GM19452 (cell line): ENCODE measurements around the gene ATP1A4.
"Not testable (repeated sequence)": the region's sequence is repeated elsewhere in the genome, so short reads cannot be mapped to it uniquely, and the experiment has no call there.

Experiments used
- ATAC-seq: cut with Tn5 transposase; IDR thresholded peaks from one replicate; pipeline ENCODE4 v1.9.1; 2021; ENCODE audit not compliant: unreplicated experiment

ATP1A4 gene

DNA sequence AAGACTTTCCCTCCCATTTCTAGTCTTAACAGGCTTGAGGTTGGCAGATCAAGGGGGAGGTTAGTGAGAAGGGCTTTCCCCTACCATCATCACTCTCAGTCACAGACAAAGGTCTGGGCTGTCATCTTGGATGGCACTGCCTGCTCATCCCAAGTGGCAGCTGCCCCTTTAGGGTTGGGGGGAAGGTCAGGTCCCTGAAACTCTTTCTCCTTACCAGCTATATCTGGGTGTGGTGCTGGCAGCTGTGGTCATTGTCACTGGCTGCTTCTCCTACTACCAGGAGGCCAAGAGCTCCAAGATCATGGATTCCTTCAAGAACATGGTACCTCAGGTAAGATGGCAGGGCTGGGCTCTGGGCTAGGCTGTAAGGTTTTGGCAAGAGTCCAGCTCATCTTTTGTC lies 27.7 kb upstream of the ATP1A4 start:
- ATAC-seq = no peak

DNA sequence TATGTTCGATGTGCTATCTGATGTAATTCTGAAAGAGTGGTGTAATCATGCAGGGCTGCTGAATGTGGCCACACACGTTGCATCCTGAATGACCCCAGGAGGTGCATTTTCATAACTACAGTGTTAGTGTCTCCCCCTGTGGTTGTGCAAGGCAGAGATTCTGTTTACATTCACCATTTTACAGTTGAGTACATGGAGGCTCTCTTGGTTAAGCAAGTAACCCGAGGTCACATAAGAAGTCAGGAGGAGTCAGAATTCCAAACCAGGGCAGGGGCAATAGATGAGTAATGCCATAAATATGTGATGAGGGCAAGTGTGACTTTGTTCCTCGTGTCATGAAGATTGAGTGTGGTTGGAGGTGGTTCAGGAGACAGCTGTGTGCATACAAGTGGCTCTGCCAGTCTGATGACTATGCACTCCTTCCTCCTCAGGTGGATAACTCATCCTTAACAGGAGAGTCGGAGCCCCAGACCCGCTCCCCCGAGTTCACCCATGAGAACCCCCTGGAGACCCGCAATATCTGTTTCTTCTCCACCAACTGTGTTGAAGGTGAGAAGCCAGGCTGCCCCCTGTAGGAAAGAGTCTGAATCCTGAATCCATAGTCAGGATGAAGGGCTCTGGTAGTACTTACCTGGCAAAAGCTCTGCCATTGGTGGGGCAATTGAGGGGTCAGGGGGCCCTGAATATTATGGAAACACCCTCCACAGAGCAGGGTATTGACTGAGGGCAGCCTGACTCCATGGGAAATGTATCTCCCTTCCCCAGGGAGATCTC lies 26.5 kb upstream of the ATP1A4 start:
- ATAC-seq = no peak

DNA sequence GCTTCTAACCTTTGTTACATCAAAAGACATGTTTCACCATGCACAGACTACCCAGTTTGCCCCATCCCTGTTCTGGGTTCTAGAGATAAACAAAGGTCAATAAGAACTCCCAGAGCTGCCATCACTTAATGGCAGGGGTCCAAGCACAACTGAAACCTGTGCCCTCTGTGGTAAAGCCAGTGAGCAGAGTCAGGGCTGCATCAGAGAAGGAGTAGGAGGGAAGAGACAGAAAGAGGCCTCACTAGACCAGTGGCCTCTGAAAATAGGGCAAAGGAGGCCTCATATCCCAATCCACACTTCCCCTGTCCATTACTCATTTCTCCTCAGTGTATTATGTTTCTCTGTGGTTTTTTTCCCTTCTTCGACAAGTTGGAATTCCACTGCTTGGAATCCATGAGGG lies 25.7 kb upstream of the ATP1A4 start:
- ATAC-seq = no peak

DNA sequence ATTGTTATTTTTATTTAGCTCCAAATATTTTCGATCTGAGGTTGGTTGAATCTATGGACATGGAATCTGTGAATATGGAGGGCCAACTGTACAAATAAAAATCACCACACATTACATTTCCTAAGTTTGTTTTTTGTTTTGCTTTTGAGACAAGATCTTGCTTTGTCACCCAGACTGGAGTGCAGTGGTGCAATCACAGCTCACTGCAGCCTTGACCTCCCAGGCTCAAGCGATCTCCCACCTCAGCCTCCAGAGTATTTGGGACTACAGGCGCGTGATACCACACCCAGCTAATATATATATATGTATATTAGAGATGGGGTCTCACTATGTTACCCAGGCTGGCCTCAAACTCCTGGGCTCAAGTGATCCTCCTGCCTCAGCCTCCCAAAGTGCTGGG lies 25.1 kb upstream of the ATP1A4 start:
- ATAC-seq = not testable (repeated sequence)

DNA sequence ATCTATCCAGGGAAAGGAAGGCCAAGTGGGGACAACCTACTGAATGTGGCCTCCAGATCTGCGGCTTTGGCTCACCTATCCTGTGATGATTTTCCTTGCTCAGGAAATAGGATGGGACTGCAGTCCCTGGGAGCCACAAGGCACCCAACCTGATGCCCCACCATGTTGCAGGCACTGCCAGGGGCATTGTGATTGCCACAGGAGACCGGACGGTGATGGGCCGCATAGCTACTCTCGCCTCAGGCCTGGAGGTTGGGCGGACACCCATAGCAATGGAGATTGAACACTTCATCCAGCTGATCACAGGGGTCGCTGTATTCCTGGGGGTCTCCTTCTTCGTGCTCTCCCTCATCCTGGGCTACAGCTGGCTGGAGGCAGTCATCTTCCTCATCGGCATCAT lies 24.0 kb upstream of the ATP1A4 start:
- ATAC-seq = no peak

DNA sequence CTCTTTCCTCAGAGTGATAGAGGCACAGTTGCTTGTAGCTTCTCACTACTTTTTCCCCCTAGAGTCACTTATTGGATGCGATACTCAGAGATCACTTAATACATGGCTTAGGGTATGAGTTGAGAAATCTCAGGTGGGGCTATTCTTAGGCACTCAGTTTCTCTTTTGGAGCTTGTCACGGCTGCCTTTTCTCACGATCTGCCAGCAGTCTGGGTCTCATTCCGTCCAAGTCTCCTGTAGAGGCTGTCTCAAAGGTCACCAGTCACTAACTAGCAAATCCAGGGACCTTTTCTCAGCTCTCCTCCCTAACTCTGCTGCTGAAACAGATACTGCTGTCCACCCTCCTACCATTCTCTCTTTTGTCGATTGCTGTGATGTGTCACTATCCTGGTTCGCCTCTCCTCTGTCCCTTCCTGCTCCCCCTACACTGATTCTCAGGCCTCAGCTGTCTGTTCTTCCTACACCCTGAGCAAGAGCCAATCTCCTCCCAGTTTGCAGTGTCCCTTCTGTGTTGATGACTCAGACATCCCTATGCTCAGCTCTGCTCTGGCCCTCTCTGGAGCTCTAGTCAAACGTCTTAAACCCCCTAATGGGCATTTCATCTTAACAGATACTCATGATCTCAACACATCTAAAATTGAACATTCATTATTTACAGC lies 23.4 kb upstream of the ATP1A4 start:
- ATAC-seq = no peak

DNA sequence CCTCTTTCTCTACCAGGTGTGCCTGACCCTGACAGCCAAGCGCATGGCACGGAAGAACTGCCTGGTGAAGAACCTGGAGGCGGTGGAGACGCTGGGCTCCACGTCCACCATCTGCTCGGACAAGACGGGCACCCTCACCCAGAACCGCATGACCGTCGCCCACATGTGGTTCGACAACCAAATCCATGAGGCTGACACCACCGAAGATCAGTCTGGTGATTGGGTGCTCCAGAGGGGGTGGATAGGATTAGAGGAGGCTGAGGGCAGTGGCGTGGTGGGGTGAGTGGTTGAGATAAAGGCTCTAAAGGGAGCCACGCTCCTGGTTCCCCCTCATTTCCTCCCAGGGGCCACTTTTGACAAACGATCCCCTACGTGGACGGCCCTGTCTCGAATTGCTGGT lies 22.8 kb upstream of the ATP1A4 start:
- ATAC-seq = no peak

DNA sequence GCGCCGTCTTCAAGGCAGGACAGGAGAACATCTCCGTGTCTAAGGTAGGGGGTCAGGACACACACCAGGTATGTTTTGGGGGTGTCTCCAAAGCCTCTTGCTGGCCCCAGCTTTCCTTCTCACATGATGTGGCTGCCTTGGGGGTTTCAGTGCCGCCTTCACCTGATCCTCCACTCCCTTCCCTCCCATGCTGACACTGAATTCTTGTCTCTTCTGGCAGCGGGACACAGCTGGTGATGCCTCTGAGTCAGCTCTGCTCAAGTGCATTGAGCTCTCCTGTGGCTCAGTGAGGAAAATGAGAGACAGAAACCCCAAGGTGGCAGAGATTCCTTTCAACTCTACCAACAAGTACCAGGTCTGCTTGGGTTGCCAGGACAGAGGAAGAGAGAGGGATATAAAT lies 22.4 kb upstream of the ATP1A4 start:
- ATAC-seq = no peak

DNA sequence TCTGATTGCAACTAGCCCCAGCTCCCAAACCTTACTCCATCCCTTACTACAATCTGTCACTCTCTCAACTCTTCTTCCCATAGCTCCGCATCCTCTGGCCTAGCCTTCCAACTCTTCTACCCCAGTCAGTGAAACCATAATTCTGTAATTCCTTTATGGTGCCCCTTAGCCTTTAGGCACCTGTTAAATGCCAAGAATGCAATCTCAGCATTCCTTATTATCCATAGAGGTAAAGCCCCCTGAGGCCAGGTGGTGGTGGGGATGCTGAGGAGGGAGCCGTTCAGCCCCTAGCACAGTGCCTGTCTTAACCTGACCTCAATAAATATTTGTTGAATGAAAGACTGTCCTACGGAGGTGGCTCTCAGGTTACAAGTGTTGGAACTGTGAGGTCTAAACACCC lies 21.8 kb upstream of the ATP1A4 start:
- no peak for ATAC-seq

DNA sequence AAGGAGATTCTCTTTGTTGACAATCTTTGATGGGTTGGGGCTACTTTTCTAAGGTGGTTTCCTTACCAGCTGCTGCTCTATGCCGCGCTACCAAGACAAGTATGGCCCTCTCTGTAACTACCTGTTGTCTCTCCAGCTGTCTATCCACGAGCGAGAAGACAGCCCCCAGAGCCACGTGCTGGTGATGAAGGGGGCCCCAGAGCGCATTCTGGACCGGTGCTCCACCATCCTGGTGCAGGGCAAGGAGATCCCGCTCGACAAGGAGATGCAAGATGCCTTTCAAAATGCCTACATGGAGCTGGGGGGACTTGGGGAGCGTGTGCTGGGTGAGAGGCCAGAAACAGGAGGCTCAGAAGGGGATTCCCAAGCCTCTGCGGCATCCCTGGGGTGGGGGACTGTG lies 21.4 kb upstream of the ATP1A4 start:
- ATAC-seq = no peak

DNA sequence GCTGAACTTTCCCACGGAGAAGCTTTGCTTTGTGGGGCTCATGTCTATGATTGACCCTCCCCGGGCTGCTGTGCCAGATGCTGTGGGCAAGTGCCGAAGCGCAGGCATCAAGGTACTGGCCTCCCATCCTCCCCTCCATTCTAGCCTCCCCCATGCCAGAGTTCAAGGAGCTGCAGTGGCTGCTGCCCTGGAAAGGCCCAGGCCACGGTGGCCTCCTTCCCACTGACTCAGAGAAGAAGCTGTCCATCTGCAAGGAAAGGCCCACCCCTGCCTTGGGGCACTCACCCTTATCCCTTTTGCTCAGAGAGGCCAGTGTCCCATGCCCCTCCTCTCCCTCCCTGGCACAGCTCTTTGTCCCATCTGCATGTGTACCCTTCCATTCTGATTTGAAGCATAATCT lies 20.9 kb upstream of the ATP1A4 start:
- no peak for ATAC-seq

DNA sequence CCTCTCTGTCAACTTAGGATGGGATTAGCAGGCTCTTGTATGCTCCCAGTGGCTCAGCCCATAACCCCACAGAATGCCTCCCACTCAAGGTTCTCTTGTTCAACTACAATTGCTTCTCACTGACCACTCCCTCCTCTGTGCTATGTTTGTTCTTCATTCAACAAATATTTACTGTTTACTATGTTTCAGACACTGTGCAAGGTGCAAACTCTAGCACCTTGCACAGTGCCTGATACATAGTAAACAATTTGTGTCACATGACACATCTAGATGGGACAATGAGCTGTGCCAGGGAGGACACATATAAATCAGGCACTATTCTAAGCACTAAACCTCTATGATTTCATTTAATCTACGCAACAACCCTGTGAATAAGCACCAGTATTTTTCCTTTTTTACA lies 20.5 kb upstream of the ATP1A4 start:
- ATAC-seq = no peak

DNA sequence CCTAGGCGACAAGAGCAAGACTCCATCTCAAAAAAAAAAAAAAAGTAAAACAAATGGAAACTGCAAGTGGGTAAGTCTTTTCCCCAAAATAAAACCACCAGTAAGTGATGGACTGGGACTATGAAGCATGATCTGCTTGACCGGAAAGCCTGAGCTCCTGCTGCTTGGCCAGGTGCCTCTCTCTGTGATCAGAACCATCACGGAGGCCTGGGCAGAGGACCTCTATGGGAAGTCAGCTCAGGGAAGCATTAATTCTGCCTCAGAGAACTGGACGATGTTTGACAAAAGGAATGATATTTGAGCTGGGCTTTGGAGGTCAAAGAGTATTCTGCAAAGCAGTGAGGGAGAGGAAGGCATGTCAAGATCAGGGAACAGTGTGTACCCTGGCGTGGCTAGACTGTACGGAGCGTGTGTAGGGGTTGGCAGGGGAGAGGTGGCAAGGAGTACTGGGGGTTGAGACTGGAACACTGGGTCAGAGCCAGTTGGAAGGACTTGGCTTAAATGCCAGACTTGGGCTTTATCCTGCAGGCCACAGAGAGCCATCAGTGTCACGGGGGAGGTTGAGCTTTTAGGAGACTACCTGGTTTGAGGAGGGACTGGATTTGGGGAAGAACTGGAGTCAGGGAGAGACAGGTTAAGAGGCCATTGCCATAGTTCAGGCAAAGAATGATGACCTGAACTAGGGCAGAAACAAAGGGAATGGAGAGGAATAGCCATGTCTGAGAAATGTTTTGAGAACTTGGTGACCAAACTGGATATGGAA lies 19.4 kb upstream of the ATP1A4 start:
- ATAC-seq = no peak

DNA sequence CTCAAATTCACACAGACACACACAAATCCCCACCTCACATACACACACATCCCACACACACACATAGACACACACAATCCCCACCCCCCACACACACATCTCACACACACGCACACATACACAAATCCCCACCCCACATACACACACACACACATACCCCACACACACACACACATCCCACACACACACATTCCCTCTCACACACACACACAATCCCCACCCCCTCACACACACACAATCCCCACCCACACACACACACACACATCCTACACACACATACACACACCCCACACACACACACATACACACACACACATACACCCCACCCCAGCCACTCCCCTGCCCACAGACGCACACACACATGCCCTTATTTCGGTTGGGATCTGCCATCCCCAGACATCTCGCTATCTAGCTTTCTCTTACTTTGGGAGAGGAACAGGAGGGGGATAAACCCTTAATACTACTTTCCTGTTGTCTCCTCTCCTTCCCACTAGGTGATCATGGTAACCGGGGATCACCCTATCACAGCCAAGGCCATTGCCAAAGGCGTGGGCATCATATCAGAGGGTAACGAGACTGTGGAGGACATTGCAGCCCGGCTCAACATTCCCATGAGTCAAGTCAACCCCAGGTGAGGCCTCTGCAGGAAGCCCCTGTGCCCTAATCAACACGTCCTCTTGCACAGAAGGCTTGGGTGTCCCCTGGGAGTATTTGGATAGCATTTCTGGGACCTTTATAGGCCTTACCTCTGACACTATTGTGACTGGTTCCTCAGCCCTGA lies 17.2 kb upstream of the ATP1A4 start:
- ATAC-seq = no peak

DNA sequence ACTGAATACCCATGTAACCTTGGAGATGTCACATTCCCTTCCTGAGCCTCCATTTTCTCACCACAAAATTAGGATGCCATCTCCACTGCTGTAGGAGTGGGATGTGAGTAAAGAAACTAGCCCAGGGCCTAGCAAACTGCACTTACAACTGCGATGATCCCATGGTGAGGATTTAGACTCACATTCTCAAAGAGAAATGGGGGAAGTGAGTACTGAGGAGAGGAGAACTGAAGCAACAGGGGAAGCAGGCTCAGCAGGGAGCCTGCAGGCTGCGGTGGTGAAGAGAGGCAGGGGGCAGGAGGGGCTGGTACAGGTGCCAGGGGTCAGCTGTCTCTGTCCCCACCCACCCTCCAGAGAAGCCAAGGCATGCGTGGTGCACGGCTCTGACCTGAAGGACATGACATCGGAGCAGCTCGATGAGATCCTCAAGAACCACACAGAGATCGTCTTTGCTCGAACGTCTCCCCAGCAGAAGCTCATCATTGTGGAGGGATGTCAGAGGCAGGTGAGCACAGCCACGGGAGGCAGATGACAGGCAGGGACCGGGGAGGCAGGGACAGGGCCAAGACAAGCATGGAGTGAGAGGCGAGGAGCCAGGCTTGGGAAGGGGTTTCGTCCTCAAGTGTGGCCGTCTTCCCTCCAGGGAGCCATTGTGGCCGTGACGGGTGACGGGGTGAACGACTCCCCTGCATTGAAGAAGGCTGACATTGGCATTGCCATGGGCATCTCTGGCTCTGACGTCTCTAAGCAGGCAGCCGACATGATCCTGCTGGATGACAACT lies 16.4 kb upstream of the ATP1A4 start:
- ATAC-seq = no peak

DNA sequence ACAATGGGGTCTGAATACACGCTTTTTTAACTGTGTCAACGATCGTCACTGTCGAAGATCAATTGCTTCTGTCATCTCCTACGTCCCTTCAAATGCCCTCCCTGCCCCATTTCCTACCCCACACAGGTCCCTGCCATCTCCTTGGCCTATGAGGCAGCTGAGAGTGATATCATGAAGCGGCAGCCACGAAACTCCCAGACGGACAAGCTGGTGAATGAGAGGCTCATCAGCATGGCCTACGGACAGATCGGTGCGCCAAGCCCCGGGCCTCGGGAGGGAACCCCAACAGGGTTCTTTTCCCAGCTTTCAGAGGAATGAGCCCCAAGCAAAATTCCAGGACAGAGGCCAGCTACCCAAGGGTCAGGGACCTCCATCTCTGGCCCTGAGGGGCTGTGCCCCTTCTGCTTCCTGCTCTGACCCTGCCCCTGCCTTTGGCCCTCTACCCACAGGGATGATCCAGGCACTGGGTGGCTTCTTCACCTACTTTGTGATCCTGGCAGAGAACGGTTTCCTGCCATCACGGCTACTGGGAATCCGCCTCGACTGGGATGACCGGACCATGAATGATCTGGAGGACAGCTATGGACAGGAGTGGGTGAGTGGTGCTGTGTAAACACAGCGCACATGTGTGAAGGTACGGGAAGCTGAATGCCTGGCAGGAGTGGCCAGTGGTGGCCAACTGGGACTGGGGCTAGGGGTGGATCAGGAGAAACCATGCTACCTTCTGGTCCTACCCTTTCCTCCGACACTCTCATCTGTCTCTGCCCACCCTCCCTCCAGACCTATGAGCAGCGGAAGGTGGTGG lies 15.1 kb upstream of the ATP1A4 start:
- ATAC-seq = no peak

DNA sequence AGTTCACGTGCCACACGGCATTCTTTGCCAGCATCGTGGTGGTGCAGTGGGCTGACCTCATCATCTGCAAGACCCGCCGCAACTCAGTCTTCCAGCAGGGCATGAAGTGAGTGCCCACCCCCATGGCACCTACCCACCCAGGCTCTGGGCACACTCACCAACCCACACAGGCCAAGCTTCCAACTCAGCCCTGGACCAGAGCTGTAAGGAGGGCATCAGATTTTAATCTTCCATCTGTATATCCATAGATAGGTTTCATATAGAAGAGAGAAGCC lies 14.5 kb upstream of the ATP1A4 start:
- ATAC-seq = no peak

DNA sequence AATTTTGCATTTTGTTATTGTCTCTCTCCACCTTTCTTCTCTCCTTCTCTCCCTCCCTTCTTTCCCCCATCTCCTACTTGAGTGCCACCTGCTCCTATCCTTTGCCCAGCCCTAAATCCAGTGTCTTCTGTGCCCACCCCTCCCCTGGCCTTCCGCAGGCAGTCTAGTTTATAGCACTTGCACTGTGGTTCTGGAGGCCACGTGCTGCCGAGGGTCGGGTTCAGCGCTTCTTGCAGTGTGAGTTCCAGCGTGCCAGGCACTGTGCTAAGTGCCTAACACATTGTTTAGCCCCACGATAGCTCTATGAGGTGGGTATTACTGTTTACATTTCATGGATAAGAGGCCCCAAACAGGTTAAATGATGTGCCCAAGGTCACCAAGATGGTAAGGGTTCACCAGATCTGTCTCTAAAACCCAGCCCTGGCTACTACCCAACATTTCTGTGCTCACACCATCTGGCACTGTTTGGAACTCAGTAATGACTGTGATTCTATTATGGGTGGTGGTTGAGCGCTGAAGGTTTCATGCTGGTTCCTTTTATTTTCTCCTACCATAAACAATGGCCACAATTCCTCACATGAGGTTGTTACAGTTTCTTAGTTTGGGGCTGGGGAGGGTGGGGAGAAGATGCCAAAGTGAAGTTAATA lies 14.1 kb upstream of the ATP1A4 start:
- no peak for ATAC-seq

DNA sequence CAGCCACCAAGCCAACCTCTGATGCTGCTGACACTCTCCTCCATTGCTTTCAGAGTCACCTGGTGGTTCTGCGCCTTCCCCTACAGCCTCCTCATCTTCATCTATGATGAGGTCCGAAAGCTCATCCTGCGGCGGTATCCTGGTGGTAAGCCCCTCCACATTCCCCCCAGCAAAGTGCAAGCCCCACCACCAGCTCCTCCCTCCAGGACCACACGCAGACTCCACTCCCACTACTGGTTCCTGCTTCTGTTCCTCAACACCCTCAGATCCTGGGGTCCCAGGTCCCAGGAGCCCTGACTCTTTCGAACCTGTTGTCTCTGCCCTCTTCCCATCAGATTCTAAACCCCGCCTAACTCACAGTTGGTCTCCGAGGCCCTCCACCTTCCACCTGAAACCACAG lies 11.6 kb upstream of the ATP1A4 start:
- no peak for ATAC-seq

DNA sequence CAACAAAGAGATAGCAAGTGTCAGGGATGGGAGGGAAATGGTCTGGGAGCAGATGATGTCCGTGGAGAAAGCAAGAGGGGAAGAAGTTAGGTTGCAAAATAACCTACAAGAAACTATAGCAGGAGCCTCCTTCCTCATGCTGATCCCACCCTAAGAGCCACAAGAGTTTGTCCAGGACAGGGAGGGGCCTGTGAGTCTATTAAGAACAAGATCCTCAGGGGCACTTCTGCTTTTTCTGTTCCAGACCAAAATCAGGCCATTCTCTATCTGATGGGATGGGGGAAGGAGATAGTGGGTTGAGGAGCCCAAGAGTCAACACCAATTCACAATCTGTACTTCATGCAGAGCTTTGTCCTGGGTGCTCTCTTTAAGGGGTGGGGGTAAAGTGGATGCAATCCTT lies 7.7 kb upstream of the ATP1A4 start:
- ATAC-seq = no peak
